H1 (cell line): ENCODE measurements around the gene ZSWIM7. TPM values are rescaled to one million over a fixed set of nuclear protein-coding genes. Genes with fewer than 3 reads are reported as not detected.

Experiments
- polyA plus RNA-seq, 7 experiments: library from polyadenylated mRNA; depleted of rRNA in 3 of 7; stranded (reverse) in 5 of 7; unstranded in 2 of 7; fragments of >200 nt in 5 of 7; fragments of 200-250 nt in 2 of 7; gene quantifications; 1 replicate in 5 of 7; 2 replicates in 1 of 7; 4 replicates in 1 of 7; pipeline versions ENCODE4 v1.2.1 to v1.2.3, GENCODE V29; 2011 to 2013; ENCODE audit warnings: missing spikeins in 2 of 7, mixed read lengths in 2 of 7
- total RNA-seq: library from RNA; stranded (reverse); fragmentation: NEBNext Ultra II Directional; extraction: Animal tissue kit (Norgen Biotek cat#: 25700); gene quantifications from 2 replicates; pipeline ENCODE4 v1.2.1, GENCODE V29; 2021
- TF ChIP-seq, protein P1 (sequence below): fragments of 300-600 bp; sonication (generic); IDR thresholded peaks from 2 replicates; pipeline ENCODE4 v1.7.1; 2012; ENCODE audit warnings: low read length, moderate library complexity, mild to moderate bottlenecking, inconsistent platforms; ENCODE audit not compliant: insufficient replicate concordance
- TF ChIP-seq, protein P2 (sequence below): IDR thresholded peaks from 2 replicates; pipeline ENCODE4 v1.6.1; 2012; ENCODE audit warnings: low read length, inconsistent platforms

ZSWIM7 gene
- total and polyA plus RNA-seq, 2 of the 8 experiments (the other 6 are each of a cell fraction or from before 2014, with no cell fraction given) = 39.3 to 57.7 TPM

DNA sequence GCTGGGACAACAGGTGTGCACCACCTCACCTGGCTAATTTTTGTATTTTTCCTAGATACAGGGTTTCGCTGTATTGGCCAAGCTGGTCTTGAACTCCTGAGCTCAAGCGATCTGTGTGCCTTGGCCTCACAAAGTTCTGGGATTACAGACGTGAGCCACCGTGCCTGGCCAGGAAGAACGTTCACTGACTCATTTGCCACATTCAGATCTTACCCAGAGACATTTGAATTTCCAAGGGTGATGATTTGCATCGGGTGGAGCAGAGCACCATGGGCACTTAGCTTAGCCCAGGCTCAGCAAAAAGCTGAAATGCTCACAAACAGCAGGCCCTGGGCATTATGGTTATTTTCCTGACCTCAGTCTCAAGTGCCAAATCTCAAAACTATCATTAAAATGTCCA, 69.1 kb downstream of the ZSWIM7 start (continued):
- TF ChIP-seq, protein P1, sequence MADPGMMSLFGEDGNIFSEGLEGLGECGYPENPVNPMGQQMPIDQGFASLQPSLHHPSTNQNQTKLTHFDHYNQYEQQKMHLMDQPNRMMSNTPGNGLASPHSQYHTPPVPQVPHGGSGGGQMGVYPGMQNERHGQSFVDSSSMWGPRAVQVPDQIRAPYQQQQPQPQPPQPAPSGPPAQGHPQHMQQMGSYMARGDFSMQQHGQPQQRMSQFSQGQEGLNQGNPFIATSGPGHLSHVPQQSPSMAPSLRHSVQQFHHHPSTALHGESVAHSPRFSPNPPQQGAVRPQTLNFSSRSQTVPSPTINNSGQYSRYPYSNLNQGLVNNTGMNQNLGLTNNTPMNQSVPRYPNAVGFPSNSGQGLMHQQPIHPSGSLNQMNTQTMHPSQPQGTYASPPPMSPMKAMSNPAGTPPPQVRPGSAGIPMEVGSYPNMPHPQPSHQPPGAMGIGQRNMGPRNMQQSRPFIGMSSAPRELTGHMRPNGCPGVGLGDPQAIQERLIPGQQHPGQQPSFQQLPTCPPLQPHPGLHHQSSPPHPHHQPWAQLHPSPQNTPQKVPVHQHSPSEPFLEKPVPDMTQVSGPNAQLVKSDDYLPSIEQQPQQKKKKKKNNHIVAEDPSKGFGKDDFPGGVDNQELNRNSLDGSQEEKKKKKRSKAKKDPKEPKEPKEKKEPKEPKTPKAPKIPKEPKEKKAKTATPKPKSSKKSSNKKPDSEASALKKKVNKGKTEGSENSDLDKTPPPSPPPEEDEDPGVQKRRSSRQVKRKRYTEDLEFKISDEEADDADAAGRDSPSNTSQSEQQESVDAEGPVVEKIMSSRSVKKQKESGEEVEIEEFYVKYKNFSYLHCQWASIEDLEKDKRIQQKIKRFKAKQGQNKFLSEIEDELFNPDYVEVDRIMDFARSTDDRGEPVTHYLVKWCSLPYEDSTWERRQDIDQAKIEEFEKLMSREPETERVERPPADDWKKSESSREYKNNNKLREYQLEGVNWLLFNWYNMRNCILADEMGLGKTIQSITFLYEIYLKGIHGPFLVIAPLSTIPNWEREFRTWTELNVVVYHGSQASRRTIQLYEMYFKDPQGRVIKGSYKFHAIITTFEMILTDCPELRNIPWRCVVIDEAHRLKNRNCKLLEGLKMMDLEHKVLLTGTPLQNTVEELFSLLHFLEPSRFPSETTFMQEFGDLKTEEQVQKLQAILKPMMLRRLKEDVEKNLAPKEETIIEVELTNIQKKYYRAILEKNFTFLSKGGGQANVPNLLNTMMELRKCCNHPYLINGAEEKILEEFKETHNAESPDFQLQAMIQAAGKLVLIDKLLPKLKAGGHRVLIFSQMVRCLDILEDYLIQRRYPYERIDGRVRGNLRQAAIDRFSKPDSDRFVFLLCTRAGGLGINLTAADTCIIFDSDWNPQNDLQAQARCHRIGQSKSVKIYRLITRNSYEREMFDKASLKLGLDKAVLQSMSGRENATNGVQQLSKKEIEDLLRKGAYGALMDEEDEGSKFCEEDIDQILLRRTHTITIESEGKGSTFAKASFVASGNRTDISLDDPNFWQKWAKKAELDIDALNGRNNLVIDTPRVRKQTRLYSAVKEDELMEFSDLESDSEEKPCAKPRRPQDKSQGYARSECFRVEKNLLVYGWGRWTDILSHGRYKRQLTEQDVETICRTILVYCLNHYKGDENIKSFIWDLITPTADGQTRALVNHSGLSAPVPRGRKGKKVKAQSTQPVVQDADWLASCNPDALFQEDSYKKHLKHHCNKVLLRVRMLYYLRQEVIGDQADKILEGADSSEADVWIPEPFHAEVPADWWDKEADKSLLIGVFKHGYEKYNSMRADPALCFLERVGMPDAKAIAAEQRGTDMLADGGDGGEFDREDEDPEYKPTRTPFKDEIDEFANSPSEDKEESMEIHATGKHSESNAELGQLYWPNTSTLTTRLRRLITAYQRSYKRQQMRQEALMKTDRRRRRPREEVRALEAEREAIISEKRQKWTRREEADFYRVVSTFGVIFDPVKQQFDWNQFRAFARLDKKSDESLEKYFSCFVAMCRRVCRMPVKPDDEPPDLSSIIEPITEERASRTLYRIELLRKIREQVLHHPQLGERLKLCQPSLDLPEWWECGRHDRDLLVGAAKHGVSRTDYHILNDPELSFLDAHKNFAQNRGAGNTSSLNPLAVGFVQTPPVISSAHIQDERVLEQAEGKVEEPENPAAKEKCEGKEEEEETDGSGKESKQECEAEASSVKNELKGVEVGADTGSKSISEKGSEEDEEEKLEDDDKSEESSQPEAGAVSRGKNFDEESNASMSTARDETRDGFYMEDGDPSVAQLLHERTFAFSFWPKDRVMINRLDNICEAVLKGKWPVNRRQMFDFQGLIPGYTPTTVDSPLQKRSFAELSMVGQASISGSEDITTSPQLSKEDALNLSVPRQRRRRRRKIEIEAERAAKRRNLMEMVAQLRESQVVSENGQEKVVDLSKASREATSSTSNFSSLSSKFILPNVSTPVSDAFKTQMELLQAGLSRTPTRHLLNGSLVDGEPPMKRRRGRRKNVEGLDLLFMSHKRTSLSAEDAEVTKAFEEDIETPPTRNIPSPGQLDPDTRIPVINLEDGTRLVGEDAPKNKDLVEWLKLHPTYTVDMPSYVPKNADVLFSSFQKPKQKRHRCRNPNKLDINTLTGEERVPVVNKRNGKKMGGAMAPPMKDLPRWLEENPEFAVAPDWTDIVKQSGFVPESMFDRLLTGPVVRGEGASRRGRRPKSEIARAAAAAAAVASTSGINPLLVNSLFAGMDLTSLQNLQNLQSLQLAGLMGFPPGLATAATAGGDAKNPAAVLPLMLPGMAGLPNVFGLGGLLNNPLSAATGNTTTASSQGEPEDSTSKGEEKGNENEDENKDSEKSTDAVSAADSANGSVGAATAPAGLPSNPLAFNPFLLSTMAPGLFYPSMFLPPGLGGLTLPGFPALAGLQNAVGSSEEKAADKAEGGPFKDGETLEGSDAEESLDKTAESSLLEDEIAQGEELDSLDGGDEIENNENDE = no peak
- TF ChIP-seq, protein P2, sequence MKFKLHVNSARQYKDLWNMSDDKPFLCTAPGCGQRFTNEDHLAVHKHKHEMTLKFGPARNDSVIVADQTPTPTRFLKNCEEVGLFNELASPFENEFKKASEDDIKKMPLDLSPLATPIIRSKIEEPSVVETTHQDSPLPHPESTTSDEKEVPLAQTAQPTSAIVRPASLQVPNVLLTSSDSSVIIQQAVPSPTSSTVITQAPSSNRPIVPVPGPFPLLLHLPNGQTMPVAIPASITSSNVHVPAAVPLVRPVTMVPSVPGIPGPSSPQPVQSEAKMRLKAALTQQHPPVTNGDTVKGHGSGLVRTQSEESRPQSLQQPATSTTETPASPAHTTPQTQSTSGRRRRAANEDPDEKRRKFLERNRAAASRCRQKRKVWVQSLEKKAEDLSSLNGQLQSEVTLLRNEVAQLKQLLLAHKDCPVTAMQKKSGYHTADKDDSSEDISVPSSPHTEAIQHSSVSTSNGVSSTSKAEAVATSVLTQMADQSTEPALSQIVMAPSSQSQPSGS = no peak
